GM23338 (cell line): ENCODE results near the gene B3GALT4. TPM values are rescaled to one million over a fixed set of nuclear protein-coding genes. Genes with fewer than 3 reads are reported as not detected.

Source experiments
- ATAC-seq: fragments of 200-7000 bp; cut with Tn5 transposase; 3 replicates; pipeline ENCODE4 v1.9.1; 2020
- DNase-seq: peaks from one replicate; pipeline ENCODE4 v3.0.0-alpha.2; 2015; ENCODE audit warnings: low spot score
- H2AFZ ChIP-seq: fragments of 200-600 bp; sonication (generic); 2 replicates; pipeline ENCODE4 v1.8.0; 2016; ENCODE audit warnings: antibody characterized with exemption, mild to moderate bottlenecking, moderate library complexity
- H3F3A ChIP-seq: fragments of 200-600 bp; sonication (generic); replicated peaks from 2 replicates; pipeline ENCODE4 v1.8.0; 2017; ENCODE audit warnings: antibody characterized with exemption, mixed run types, low read depth
- H3K27ac ChIP-seq: fragments of 200-600 bp; sonication (generic); 2 replicates; pipeline ENCODE4 v1.6.1; 2016; ENCODE audit warnings: low read depth
- H3K27me3 ChIP-seq: fragments of 200-600 bp; sonication (generic); 2 replicates; pipeline ENCODE4 v1.8.0; 2016; ENCODE audit warnings: mild to moderate bottlenecking, mixed run types, moderate library complexity; ENCODE audit not compliant: insufficient read depth
- H3K36me3 ChIP-seq: fragments of 200-600 bp; sonication (generic); 2 replicates; pipeline ENCODE4 v1.8.0; 2016; ENCODE audit warnings: mild to moderate bottlenecking; ENCODE audit not compliant: insufficient read depth
- H3K4me1 ChIP-seq: fragments of 200-600 bp; sonication (generic); 2 replicates; pipeline ENCODE4 v1.8.0; 2016; ENCODE audit warnings: mild to moderate bottlenecking, moderate library complexity; ENCODE audit not compliant: insufficient read depth
- H3K4me2 ChIP-seq: fragments of 200-600 bp; sonication (generic); 2 replicates; pipeline ENCODE4 v1.7.1; 2017; ENCODE audit warnings: mixed run types
- H3K4me3 ChIP-seq: fragments of 200-600 bp; sonication (generic); 2 replicates; pipeline ENCODE4 v1.6.1; 2016; ENCODE audit warnings: mixed run types
- H3K79me2 ChIP-seq: fragments of 200-600 bp; sonication (generic); replicated peaks from 2 replicates; pipeline ENCODE4 v1.8.0; 2017; ENCODE audit warnings: mild to moderate bottlenecking; ENCODE audit not compliant: insufficient read depth
- H3K9me2 ChIP-seq: fragments of 200-600 bp; sonication (generic); 2 replicates; pipeline ENCODE4 v1.8.0; 2017; ENCODE audit not compliant: insufficient read depth
- H4K20me1 ChIP-seq: fragments of 200-600 bp; sonication (generic); replicated peaks from 2 replicates; pipeline ENCODE4 v1.8.0; 2017; ENCODE audit warnings: mild to moderate bottlenecking; ENCODE audit not compliant: insufficient read depth
- H3K27ac Mint-ChIP-seq: 2 replicates; pipeline ENCODE4 v1.8.0; 2020; ENCODE audit warnings: inconsistent platforms, mild to moderate bottlenecking, moderate library complexity, mixed read lengths
- H3K27me3 Mint-ChIP-seq: 3 replicates; pipeline ENCODE4 v1.8.0; 2022; ENCODE audit warnings: low read depth, mild to moderate bottlenecking, moderate library complexity, mixed read lengths, inconsistent platforms; ENCODE audit not compliant: insufficient read depth, poor library complexity
- H3K36me3 Mint-ChIP-seq: 3 replicates; pipeline ENCODE4 v1.8.0; 2021; ENCODE audit warnings: low read depth, mild to moderate bottlenecking, inconsistent platforms, moderate library complexity, mixed read lengths
- H3K4me1 Mint-ChIP-seq: 3 replicates; pipeline ENCODE4 v1.8.0; 2020; ENCODE audit warnings: mild to moderate bottlenecking, inconsistent platforms, mixed read lengths
- H3K4me3 Mint-ChIP-seq: 3 replicates; pipeline ENCODE4 v1.8.0; 2021; ENCODE audit warnings: moderate library complexity, mild to moderate bottlenecking, inconsistent platforms, mixed read lengths
- H3K9me3 Mint-ChIP-seq: 3 replicates; pipeline ENCODE4 v1.8.0; 2020; ENCODE audit warnings: moderate library complexity, mild to moderate bottlenecking, inconsistent platforms, mixed read lengths
- EZH2phosphoT487 ChIP-seq: fragments of 200-600 bp; sonication (generic); IDR thresholded peaks from one replicate; pipeline ENCODE4 v1.8.1; 2018; ENCODE audit warnings: antibody characterized with exemption; ENCODE audit not compliant: unreplicated experiment
- NANOG ChIP-seq: IDR thresholded peaks from 2 replicates; pipeline ENCODE4 v1.6.1; 2016; ENCODE audit warnings: antibody characterized with exemption, borderline replicate concordance
- STAT1 ChIP-seq: IDR thresholded peaks from one replicate; pipeline ENCODE4 v1.6.1; 2016; ENCODE audit warnings: antibody characterized with exemption; ENCODE audit not compliant: unreplicated experiment
- ZNF114 ChIP-seq: fragments of 250-450 bp; sonication (Bioruptor Pico); IDR thresholded peaks from 2 replicates; pipeline ENCODE4 v1.5.0; 2020; ENCODE audit warnings: mild to moderate bottlenecking, moderate library complexity
- polyA plus RNA-seq: library from polyadenylated mRNA; unstranded; fragments of >200 nt; fragmentation: Nextera tagmentation; extraction: Ambion mirVana; gene quantifications from 2 replicates; pipeline ENCODE4 v1.2.1, GENCODE V29; 2016
- total RNA-seq: library from RNA; depleted of rRNA; stranded (reverse); fragments of >200 nt; shearing (Covaris generic); gene quantifications from 2 replicates; pipeline ENCODE4 v1.2.3, GENCODE V29; 2014
- TF ChIP-seq, protein P1 (sequence below): IDR thresholded peaks from 2 replicates; pipeline ENCODE4 v1.6.1; 2016; ENCODE audit warnings: antibody characterized with exemption
- TF ChIP-seq, protein P2 (sequence below), 2 experiments: fragments of 200-600 bp in 1 of 2; sonication (generic) in 1 of 2; conservative IDR thresholded peaks; 2 replicates each; pipeline versions ENCODE4 v1.5.1 to v1.6.1; 2016 to 2017; ENCODE audit warnings: antibody characterized with exemption in 2 of 2, low read depth in 2 of 2, mild to moderate bottlenecking in 2 of 2, moderate library complexity in 1 of 2

B3GALT4 gene
- total and polyA plus RNA-seq, 2 experiments from 2014 or later: 1.3 to 2.3 TPM

- Mint-ChIP-seq H3K9me3 (no peaks in the 10 kb centered on the region), H3K27ac (no peak overlapping the region), H3K4me1 (peaks cover 19% of the 10 kb centered on the region), H3K4me3 (peak overlapping the region; percentile 82), H3K36me3 (peaks cover 19% of the 10 kb centered on the region), H3K27me3 (peaks cover 15% of the 10 kb centered on the region)
- DNase-seq (peak; percentile 97), ATAC-seq (peak; percentile 67)
- H3K4me1 ChIP-seq: peaks cover 12% of the 10 kb centered on the region
- peak overlapping the region; percentile 90 for H3K4me2 ChIP-seq
- H4K20me1 ChIP-seq: no peaks in the 10 kb centered on the region
- peak overlapping the region; percentile 63 for H3K4me3 ChIP-seq
- H2AFZ ChIP-seq: peak overlapping the region; percentile 100
- no peaks in the 10 kb centered on the region for H3K9me2 ChIP-seq
- peaks cover 10% of the 10 kb centered on the region; the same call in 1 of the 2 replicates for H3F3A ChIP-seq
- no peaks in the 10 kb centered on the region for H3K36me3 ChIP-seq
- no peak for TF ChIP-seq STAT1
- no peak for TF ChIP-seq ZNF114
- TF ChIP-seq, protein P1, sequence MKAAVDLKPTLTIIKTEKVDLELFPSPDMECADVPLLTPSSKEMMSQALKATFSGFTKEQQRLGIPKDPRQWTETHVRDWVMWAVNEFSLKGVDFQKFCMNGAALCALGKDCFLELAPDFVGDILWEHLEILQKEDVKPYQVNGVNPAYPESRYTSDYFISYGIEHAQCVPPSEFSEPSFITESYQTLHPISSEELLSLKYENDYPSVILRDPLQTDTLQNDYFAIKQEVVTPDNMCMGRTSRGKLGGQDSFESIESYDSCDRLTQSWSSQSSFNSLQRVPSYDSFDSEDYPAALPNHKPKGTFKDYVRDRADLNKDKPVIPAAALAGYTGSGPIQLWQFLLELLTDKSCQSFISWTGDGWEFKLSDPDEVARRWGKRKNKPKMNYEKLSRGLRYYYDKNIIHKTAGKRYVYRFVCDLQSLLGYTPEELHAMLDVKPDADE: no peak
- TF ChIP-seq, protein P2, sequence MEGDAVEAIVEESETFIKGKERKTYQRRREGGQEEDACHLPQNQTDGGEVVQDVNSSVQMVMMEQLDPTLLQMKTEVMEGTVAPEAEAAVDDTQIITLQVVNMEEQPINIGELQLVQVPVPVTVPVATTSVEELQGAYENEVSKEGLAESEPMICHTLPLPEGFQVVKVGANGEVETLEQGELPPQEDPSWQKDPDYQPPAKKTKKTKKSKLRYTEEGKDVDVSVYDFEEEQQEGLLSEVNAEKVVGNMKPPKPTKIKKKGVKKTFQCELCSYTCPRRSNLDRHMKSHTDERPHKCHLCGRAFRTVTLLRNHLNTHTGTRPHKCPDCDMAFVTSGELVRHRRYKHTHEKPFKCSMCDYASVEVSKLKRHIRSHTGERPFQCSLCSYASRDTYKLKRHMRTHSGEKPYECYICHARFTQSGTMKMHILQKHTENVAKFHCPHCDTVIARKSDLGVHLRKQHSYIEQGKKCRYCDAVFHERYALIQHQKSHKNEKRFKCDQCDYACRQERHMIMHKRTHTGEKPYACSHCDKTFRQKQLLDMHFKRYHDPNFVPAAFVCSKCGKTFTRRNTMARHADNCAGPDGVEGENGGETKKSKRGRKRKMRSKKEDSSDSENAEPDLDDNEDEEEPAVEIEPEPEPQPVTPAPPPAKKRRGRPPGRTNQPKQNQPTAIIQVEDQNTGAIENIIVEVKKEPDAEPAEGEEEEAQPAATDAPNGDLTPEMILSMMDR (conservative IDR thresholded peaks at IDR 0.05; ENCODE audit: low read depth in 2 of 2): peak; percentile 67 to 95
- TF ChIP-seq NANOG: no peak
- H3K27ac ChIP-seq: no peak overlapping the region
- no peaks in the 10 kb centered on the region for H3K79me2 ChIP-seq
- peaks cover 39% of the 10 kb centered on the region for H3K27me3 ChIP-seq
Observed at GRCh38 chr6:33247977-33248642, 28.8 kb upstream of the B3GALT4 start.

GRCh38 chr6:33248643-33248931 is 28.3 kb upstream of the B3GALT4 start:
- H3K4me2 ChIP-seq: peak overlapping the region; percentile 90
- H3K27me3 ChIP-seq: peaks cover 35% of the 10 kb centered on the region
- peak overlapping the region; percentile 82 for H3K4me3 Mint-ChIP-seq
- H3K79me2 ChIP-seq: no peaks in the 10 kb centered on the region
- peaks cover 12% of the 10 kb centered on the region for H3K4me1 ChIP-seq
- H3K36me3 ChIP-seq: no peaks in the 10 kb centered on the region
- H3K36me3 Mint-ChIP-seq: peaks cover 19% of the 10 kb centered on the region
- H3K27ac ChIP-seq: no peak overlapping the region
- peak overlapping the region; percentile 63 for H3K4me3 ChIP-seq
- H3K4me1 Mint-ChIP-seq: peaks cover 19% of the 10 kb centered on the region
- peaks cover 15% of the 10 kb centered on the region for H3K27me3 Mint-ChIP-seq
- H4K20me1 ChIP-seq: no peaks in the 10 kb centered on the region
- ATAC-seq (peak; percentile 2), DNase-seq (no peak)
- TF ChIP-seq, protein P2 (conservative IDR thresholded peaks at IDR 0.05; ENCODE audit: low read depth in 2 of 2): peak in 1 of 2 experiments; percentile 15; a peak in 1 of 4 replicates
- TF ChIP-seq EZH2phosphoT487: no peak
- no peaks in the 10 kb centered on the region for H3K9me3 Mint-ChIP-seq
- no peaks in the 10 kb centered on the region for H3K9me2 ChIP-seq
- H3K27ac Mint-ChIP-seq: no peak overlapping the region
- H3F3A ChIP-seq: peaks cover 10% of the 10 kb centered on the region; the same call in 1 of the 2 replicates
- H2AFZ ChIP-seq: peak overlapping the region; percentile 60; the same call in 1 of the 2 replicates
